Tibial nerve (tissue), 4 donors: Measurements from ENCODE around the gene C19orf25. TPM values are rescaled to one million over a fixed set of nuclear protein-coding genes. Genes with fewer than 3 reads are reported as not detected.

ENCODE experiments used
- DNase-seq, 2 donors: peaks; one replicate each; pipeline ENCODE4 v3.0.0-alpha.2; 2019; ENCODE audit warnings: low spot score in 2 of 2
- H3K27ac ChIP-seq, 4 donors: fragments of 200-600 bp; sonication (generic) in 3 of 4; one replicate each; pipeline ENCODE4 v1.5.1; 2017 to 2019; ENCODE audit warnings: mild to moderate bottlenecking in 1 of 4
- H3K27me3 ChIP-seq, 2 donors: fragments of 200-600 bp; sonication (generic) in 1 of 2; one replicate each; pipeline versions ENCODE4 v1.5.1 to v1.6.0; 2017 to 2019
- H3K36me3 ChIP-seq, 3 donors: fragments of 200-600 bp; sonication (generic); one replicate each; pipeline ENCODE4 v1.5.1; 2018 to 2019
- H3K4me1 ChIP-seq, 4 donors: fragments of 200-600 bp; sonication (generic) in 3 of 4; one replicate each; pipeline ENCODE4 v1.5.1; 2017 to 2019
- H3K4me3 ChIP-seq, 4 donors: fragments of 200-600 bp; sonication (generic) in 3 of 4; one replicate each; pipeline ENCODE4 v1.5.1; 2017 to 2019; ENCODE audit warnings: mild to moderate bottlenecking in 1 of 4, moderate library complexity in 1 of 4
- H3K9me3 ChIP-seq, 4 donors: fragments of 200-600 bp; sonication (generic) in 3 of 4; one replicate each; pipeline ENCODE4 v1.5.1; 2017 to 2019
- EP300 ChIP-seq, 2 donors: sonication (generic); formaldehyde crosslinking; IDR thresholded peaks; one replicate each; pipeline ENCODE4 v1.6.1; 2017; ENCODE audit warnings: antibody characterized with exemption in 2 of 2, mild to moderate bottlenecking in 1 of 2
- POLR2A ChIP-seq, 2 donors: fragments of 450-650 bp; IDR thresholded peaks; one replicate each; pipeline ENCODE4 v1.6.1; 2017; ENCODE audit warnings: antibody characterized with exemption in 2 of 2, mild to moderate bottlenecking in 2 of 2, moderate library complexity in 2 of 2
- WGBS, 2 donors: methylation state at CpG; one replicate each; pipeline ENCODE4 v1.1.5; 2018; 5-methylcytosine and 5-hydroxymethylcytosine counted together
- total RNA-seq, 4 donors: library from RNA; depleted of rRNA; stranded (reverse); fragments of >200 nt; gene quantifications; one replicate each; pipeline ENCODE4 v1.1.0, GENCODE V29; 2016
- TF ChIP-seq, protein P1 (sequence below), 5 experiments: fragments of 200-600 bp in 3 of 5; fragments of 450-650 bp in 2 of 5; sonication (generic) in 3 of 5; IDR thresholded peaks; one replicate each; pipeline ENCODE4 v1.5.1; 2016 to 2019; ENCODE audit warnings: antibody characterized with exemption in 5 of 5, mild to moderate bottlenecking in 3 of 5, moderate library complexity in 2 of 5

Gene C19orf25
- total RNA-seq, 4 donors from 2014 or later: 22.4 to 47.4 (median 33.8) TPM

GRCh38 chr19:1450735-1451731 is 28.0 kb downstream of the C19orf25 start:
- TF ChIP-seq, protein P1, sequence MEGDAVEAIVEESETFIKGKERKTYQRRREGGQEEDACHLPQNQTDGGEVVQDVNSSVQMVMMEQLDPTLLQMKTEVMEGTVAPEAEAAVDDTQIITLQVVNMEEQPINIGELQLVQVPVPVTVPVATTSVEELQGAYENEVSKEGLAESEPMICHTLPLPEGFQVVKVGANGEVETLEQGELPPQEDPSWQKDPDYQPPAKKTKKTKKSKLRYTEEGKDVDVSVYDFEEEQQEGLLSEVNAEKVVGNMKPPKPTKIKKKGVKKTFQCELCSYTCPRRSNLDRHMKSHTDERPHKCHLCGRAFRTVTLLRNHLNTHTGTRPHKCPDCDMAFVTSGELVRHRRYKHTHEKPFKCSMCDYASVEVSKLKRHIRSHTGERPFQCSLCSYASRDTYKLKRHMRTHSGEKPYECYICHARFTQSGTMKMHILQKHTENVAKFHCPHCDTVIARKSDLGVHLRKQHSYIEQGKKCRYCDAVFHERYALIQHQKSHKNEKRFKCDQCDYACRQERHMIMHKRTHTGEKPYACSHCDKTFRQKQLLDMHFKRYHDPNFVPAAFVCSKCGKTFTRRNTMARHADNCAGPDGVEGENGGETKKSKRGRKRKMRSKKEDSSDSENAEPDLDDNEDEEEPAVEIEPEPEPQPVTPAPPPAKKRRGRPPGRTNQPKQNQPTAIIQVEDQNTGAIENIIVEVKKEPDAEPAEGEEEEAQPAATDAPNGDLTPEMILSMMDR (IDR thresholded peaks at IDR 0.05): no peak
- TF ChIP-seq EP300 (IDR thresholded peaks at IDR 0.05) (no peak), POLR2A (IDR thresholded peaks at IDR 0.05) (no peak)
- H3K36me3 ChIP-seq: no peaks in the 10 kb centered on the region
- H3K9me3 ChIP-seq: no peaks in the 10 kb centered on the region
- peak overlapping the region in 1 of 4 donors; percentile 22 for H3K4me3 ChIP-seq
- H3K27me3 ChIP-seq: peaks cover 3 to 99% of the 10 kb centered on the region in 2 donors
- peaks cover 0 to 70% (median 37%) of the 10 kb centered on the region in 4 donors for H3K4me1 ChIP-seq
- H3K27ac ChIP-seq: peak overlapping the region in 3 of 4 donors; percentile 19 to 78 (median 72)
- DNase-seq: no peak
- 62 to 63% methylated on average over 18 to 19 of the region's 22 CpGs for WGBS, 2 donors

- H3K36me3 ChIP-seq: no peaks in the 10 kb centered on the region
- no peak for TF ChIP-seq EP300 (IDR thresholded peaks at IDR 0.05)
- TF ChIP-seq POLR2A (IDR thresholded peaks at IDR 0.05): no peak
- TF ChIP-seq, protein P1 (IDR thresholded peaks at IDR 0.05): no peak
- H3K9me3 ChIP-seq: no peaks in the 10 kb centered on the region
- 3 to 6% methylated on average over 53 to 66 of the region's 74 CpGs for WGBS, 2 donors
- H3K4me3 ChIP-seq: peak within 1 kb of the TSS in 1 of 4 donors; percentile 16
- H3K27ac ChIP-seq: peak within 1 kb of the TSS in 2 of 4 donors; percentile 6 to 72
- no peak for DNase-seq
- peaks cover 0 to 70% (median 39%) of the 10 kb centered on the region in 4 donors for H3K4me1 ChIP-seq
- peaks cover 0 to 94% of the 10 kb centered on the region in 2 donors for H3K27me3 ChIP-seq
Observed at GRCh38 chr19:1449467-1450442, 29.3 kb downstream of the C19orf25 start, which contains the start of gene APC2. TSS of gene APC2 (plus strand) at chr19:1450121. CDS start at chr19:1453002, 2,881 bp downstream.

DNA sequence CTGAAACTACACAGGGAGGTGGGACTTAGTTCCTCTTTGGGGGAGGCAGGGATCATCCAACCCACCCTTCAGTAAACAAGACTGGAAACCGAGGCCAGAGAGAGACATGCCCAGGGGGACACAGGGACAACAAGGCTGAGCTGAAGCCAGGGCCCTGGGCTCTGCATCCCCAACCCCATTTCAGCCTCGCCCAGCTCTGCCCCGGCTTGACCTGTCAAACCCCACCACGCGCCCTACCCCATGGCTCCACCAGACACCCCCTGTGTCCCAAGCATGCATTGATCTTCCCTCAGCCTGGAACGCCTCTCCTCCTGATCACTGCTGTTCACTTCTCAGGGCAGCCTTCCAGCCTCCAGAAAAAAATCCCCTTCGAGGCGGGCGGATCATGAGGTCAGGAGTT is 31.1 kb downstream of the C19orf25 start:
- peaks cover 0 to 76% of the 10 kb centered on the region in 2 donors for H3K27me3 ChIP-seq
- WGBS, 2 donors: 83 to 89% methylated on average over 9 of the region's 9 CpGs

GRCh38 chr19:1447504-1447903 is 31.5 kb downstream of the C19orf25 start:
- WGBS, 2 donors: 34 to 37% methylated on average over 4 of the region's 4 CpGs
- Histone ChIP-seq H3K4me1 (peaks cover 0 to 56% (median 24%) of the 10 kb centered on the region in 4 donors), H3K4me3 (no peak overlapping the region), H3K9me3 (no peaks in the 10 kb centered on the region), H3K36me3 (peaks cover 0 to 7% (median 0%) of the 10 kb centered on the region in 3 donors), H3K27ac (no peak overlapping the region), H3K27me3 (peaks cover 0 to 72% of the 10 kb centered on the region in 2 donors)
- TF ChIP-seq EP300 (IDR thresholded peaks at IDR 0.05) (no peak), POLR2A (IDR thresholded peaks at IDR 0.05) (no peak)
- TF ChIP-seq, protein P1 (IDR thresholded peaks at IDR 0.05): no peak
- DNase-seq: no peak

More for the DNA sequence above, 31.1 kb downstream of the C19orf25 start:
- TF ChIP-seq POLR2A (IDR thresholded peaks at IDR 0.05) (no peak), EP300 (IDR thresholded peaks at IDR 0.05) (no peak)
- TF ChIP-seq, protein P1 (IDR thresholded peaks at IDR 0.05): no peak
- Histone ChIP-seq H3K36me3 (peaks cover 0 to 2% (median 0%) of the 10 kb centered on the region in 3 donors), H3K4me3 (no peak overlapping the region), H3K4me1 (peaks cover 0 to 60% (median 27%) of the 10 kb centered on the region in 4 donors), H3K9me3 (no peaks in the 10 kb centered on the region), H3K27ac (no peak overlapping the region)
- DNase-seq: no peak
